Colon (tissue), 2 donors: ENCODE measurements around the gene MCRIP2.

Experiments
- FAIRE-seq: peaks from 2 replicates; lab custom pipeline; 2012; peaks lifted over from hg19 to GRCh38; lab: Jason Lieb, UNC
- donor health status: control.
- donor health status: control.

Gene MCRIP2

DNA sequence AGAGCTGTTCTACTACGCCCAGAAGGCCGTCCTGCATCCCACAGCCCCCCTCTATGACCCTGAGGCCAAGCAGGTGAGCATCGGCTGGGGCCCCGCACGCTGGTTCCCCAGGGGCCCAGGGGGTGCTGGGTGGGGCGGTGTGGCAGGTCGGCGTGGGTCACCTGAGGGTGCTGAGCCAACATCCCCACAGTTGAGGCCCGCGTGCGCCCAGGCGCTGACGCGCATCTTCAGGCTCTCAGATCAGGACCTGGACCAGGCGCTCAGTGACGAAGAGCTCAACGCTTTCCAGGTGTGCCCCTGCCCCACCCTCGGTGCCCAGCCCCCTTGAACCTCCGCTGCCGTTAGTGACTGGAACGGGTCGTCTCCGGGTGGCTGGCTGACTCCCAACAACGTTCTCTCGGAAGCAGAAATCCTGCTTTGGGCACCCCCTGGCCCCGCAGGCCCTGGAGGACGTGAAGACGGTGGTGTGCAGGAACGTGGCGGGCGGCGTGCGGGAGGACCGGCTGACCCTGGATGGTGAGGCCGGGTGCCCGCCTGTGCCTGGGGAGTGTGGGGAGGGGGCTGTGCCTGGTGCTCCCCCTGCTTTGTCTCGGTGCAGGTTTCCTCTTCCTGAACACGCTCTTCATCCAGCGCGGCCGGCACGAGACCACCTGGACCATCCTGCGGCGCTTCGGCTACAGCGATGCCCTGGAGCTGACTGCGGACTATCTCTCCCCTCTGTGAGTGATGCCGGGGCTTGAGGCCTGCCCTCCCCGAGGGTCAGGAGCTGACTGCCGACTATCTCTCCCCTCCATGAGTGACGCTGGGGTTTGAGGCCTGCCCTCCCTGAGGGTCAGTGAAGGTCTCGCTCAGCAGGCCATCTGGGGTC is 29.1 kb downstream of the MCRIP2 start:
- no peak for FAIRE-seq

GRCh38 chr16:671353-672131 is 29.9 kb downstream of the MCRIP2 start:
- FAIRE-seq: no peak

DNA sequence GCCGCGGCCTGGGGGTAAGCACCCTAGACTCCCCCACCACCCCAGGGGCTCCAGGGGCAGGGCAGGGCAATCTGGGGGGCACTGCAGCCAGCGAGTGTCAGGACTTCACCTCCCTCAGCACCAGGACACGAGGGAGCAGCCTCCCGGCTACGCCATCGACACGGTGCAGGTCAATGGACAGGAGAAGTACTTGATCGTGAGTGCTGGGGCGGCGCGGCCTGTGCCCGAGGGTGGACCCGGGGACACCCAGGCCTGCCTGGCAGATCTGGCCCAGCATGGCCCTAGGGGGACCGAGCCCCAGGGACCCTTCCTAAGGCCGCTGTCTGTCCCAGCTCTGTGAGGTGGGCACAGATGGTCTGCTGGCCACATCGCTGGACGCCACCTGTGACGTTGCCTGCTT is 30.7 kb downstream of the MCRIP2 start:
- no peak for FAIRE-seq

- FAIRE-seq: no peak
Measured at GRCh38 chr16:672851-673250, 31.2 kb downstream of the MCRIP2 start.

DNA sequence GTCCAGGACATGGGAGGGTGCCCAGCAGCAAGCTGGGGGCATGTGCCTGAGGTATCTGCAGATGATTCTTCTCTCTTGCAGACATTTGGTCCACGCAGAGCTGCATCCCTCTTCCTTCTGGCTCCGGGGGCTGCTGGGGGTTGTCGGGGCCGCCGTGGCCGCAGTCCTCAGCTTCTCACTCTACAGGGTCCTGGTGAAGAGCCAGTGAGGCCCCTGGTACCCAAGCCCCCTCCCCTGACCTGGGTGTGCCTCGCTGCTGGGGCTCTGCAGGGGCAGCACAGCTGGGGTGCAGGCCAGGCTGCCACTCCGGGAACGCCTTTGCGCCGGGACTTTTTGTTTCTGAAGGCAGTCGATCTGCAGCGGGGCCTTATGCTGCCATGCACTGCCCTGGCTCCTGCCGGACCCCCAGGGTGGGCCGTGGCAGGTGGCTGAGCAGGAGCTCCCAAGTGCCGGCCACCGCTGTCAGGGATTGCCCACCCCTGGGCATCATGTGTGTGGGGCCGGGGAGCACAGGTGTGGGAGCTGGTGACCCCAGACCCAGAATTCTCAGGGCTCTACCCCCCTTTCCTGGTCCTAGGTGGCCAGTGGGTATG is 31.9 kb downstream of the MCRIP2 start:
- FAIRE-seq: no peak

DNA sequence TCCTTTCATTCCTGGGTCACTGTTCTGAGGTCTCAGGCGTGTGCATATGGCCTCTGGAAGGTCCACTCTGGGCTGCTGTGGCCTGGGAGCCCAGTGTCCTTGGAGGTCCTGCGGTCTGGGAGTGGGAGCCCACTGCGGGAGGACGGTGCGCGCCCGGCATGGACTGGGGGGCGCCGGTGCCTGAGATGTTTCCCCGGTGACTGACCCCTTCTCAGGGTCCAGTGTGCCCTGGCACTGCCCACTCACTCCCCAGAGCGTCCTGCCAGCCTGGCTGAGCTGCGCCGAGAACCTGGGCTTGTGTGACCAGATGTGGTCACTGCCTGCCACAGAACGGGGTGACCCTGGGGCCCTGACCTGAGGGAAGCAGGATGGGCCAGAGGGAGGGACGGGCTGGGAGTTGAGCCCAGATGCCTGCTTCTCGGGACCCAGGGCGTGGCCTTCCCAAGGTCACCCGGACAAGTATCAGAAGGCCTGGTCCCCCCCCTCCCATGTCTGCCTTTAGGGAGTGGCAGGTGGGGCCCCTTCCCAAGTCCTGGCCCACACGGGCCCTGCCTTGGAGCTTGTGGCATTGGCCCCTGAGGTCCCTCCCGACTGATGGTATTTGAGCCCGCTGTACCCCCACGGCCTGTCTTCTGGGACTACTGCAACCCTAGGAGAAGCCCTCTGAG is 32.7 kb downstream of the MCRIP2 start:
- FAIRE-seq: no peak

DNA sequence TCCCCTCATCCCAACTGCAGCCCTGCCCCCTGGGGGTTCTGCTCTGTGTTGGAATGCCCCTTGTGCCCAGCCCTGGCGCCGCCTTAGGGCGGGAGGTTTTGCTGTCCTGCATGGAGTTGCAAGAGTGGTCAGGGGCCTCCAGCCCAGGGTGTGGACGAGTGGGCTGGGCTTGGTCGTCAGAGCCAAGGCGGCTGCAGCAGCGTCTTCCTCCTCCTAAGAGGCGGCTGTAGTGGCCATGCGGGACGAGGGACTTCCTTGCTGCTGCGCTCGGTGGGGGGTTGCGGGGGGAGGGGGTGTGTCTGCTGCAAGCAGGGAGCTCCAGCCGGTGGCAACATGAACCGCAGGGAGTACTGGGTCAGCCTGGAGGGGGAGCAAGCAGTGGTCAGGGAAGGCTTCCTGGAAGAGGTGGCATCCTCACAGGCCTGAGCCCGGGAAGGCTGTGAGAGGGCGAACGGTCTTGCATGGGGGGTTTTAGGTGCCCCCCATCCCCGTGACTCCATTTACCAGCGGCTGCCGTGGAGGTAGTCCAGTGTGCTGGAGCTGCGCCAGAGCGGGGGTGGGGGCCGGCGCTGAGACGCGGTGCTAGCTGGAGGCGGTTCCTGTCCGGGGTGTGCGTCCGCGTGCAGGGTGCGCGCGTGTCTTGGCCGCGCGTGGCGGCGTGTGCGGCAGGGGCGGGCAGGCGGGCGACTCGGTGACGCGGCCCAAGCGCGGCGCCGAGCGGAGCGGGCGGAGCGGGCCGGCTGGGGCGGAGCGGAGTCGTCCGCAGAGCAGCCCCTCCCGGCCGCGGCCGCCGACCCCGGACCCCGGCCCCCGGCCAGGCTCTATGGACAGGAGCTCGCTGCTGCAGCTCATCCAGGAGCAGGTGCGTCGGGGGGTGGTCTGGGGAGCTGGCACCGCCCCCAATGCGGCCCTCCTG is 33.6 kb downstream of the MCRIP2 start, which contains the start of gene RHBDL1:
Gene RHBDL1 (plus strand): TSS at position 704 of the 916 bp plus-strand sequence. CDS start 120 bp downstream, at position 824.
- no peak for FAIRE-seq

- FAIRE-seq: no peak
Measured at GRCh38 chr16:675884-676564, 34.4 kb downstream of the MCRIP2 start.

DNA sequence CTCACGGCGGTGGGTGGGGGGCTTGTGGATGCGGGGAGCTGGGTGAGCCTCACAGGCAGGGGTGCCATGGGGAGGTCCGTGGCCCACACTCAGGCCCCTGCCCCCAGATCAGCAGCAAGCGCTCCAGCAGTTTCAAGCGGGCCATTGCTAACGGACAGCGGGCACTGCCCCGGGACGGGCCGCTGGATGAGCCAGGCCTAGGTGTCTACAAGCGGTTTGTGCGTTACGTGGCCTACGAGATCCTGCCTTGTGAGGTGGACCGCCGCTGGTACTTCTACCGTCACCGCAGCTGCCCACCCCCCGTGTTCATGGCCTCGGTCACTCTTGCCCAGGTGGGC is 34.9 kb downstream of the MCRIP2 start:
- no peak for FAIRE-seq

DNA sequence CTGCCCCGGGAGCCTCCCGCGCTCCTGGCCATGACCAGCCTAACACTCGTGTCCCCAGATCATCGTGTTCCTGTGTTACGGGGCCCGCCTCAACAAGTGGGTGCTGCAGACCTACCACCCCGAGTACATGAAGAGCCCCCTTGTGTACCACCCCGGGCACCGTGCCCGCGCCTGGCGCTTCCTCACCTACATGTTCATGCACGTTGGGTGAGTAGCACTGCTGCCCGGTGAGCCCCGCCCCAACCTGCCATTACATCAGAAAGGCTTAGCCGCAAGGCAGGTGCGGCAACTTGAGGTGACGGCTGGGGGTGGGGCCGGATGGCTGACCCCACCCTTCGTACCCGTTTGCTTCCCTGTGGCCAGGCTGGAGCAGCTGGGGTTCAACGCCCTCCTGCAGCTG is 35.3 kb downstream of the MCRIP2 start:
- FAIRE-seq: no peak

GRCh38 chr16:677316-678190 is 35.9 kb downstream of the MCRIP2 start:
- FAIRE-seq: no peak

DNA sequence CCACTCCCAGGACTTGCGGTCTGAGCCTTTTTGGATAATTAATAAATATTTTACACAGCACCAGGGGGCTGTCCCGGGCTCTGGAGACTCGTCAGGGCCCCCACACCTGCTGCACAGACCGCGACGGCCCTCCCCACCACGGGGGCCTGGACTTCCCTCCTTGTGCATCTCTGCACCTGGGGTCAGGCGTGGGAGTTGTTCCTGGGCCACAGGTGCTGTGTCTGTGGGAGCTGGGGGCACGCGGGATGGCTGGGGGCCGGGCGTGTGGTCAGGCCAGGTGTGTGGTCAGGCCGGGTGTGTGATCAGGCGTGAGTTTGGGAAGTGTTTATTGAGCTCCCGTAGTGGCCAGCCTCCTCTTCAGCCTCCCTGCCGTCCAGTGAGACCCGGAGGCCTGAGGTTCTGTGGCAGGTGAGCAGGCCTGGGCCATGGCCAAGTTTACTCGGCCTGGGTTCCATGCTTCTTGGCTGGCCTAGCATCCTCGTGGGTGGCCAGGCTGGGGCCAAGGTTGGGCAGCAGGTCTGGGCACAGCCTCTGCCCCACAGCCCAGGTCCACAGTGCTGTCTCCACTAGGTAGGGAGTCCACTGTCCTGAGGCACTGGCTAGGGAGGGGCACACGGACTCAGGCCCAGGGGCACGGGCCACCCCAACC is 36.7 kb downstream of the MCRIP2 start:
- no peak for FAIRE-seq

- no peak for FAIRE-seq
Measured at GRCh38 chr16:678858-679813, 37.5 kb downstream of the MCRIP2 start.

DNA sequence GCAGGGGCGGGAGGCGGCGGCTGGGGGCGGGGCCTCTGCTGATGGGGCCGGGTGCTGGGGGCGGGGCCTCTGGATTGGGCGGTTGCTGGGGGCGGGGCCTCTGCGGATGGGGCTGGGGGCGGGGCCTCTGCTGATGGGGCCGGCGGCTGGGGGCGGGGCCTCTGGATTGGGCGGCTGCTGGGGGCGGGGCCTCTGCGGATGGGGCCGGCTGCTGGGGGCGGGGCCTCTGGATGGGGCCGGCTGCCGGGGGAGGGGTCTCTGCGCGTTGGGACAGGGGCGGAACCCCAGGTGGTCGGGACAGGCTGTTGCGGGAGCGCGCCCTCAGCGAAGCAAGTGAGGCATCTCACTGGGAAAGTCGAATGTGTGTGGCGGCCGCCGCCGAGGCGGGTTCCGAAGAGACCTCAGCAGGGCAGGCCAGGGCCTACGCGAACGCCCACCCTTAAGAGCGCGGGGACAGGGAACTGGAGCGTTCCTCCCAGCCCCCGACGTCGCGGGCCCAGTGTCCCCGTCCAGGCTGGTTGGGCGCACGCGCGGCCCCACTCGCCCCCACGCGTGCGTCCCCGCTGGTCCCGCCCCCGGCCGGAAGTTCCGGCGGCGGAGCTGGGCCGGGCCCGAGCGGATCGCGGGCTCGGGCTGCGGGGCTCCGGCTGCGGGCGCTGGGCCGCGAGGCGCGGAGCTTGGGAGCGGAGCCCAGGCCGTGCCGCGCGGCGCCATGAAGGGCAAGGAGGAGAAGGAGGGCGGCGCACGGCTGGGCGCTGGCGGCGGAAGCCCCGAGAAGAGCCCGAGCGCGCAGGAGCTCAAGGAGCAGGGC is 38.4 kb downstream of the MCRIP2 start, which contains the start of gene STUB1:
Gene STUB1 (plus strand): TSS at position 597 of the 811 bp plus-strand sequence. CDS start 116 bp downstream, at position 713.
- FAIRE-seq: no peak

DNA sequence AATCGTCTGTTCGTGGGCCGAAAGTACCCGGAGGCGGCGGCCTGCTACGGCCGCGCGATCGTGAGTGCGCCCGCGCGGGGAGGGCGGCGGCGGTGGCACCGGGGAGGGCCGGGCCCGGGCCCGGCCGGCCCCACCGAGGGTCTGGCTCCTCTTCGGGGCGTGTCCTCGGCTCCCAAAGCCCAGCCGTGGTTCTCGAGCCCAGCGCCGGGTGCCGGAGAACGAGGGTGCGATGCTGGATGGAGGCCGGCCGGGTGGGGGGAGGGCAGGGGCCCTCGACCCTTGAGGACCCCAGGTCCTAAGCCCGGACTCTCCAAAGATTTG is 39.0 kb downstream of the MCRIP2 start:
- FAIRE-seq: no peak

- FAIRE-seq: no peak
Measured at GRCh38 chr16:680967-681745, 39.5 kb downstream of the MCRIP2 start.
